NCI-H82 treated with DMSO at 0.1 percent for 48 hours (cell line): ENCODE measurements around the gene BCORL1.

Source experiments
- DNase-seq: peaks from one replicate; lab custom pipeline; 2025; ENCODE audit not compliant: unreplicated experiment; lab: John Stamatoyannopoulos, UW

Gene BCORL1

DNA sequence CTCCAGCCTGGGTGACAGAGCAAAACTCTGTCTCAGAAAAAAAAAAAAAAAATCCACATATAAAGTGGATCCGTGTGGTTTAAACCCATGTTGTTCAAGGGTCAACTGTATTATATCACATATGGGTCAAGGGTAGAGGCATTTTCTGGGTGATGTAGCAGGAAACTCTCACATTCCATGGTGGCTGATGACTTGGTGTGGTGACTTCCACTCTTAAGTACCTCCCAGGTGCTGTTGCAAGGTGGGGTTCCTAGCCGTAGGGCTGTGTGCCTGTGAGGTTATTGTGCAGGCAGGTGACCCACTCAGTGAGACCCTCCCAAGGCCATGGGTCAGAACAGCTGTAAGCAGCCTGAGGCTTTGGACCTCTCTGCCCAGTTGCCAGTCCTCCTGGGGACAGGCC is 110.8 kb downstream of the BCORL1 start:
- DNase-seq: no peak

DNA sequence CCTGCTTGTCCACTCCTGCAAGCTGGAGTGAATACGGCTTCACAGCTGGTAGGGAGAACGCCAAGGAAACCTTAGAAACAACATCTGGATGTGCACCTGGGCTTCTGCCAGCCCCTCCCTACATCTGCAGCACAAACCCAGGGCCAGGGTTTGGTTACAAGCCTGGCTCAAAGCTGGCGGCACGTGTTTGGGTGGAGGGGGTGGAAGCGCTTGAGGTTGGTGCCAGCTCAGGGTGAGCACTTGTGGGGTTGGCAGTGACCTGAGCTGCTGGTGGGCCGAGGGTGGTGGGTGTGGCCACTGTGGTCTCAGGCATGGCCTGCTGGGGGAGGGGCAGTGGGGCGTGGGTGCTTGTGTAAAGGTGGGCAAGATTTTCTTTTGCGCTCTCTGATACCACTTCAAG is 112.3 kb downstream of the BCORL1 start:
- no peak for DNase-seq

DNA sequence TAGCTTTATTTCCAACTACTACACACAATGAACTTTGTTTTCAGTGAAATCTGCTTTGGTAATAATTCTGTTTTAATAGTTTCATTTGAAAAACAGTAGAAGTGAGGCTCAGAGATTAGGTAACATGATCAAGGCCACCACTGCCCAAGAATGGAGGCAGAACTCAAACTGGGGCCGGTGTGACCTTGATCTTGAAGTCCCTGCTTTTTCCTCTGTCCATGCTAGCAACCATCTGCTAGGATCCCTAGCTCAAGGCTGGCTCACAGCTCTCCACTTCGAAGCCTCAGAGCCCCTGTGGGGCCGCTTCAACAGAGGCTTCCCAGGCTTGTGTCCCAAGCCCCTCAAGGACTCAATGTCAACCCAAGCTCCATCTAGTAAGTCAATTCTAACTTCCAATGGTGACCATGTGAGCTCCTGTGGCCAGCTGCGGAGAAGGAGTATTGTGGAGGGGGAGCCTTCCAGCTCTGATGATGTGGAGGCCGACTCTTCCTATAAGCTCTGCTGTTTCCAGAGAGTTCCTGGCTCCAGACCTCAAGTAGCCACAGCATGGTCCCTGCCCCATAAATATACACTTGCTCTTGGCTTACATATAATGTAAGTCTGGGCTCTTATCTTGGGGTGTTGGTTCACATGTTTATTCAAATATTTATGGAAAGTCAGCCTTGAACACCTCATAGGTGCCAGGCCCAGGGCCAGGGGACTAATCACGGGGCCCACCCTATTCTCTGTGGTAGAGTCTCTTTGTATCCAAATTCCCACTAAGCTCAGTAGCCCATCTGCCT is 113.0 kb downstream of the BCORL1 start:
- no peak for DNase-seq

DNA sequence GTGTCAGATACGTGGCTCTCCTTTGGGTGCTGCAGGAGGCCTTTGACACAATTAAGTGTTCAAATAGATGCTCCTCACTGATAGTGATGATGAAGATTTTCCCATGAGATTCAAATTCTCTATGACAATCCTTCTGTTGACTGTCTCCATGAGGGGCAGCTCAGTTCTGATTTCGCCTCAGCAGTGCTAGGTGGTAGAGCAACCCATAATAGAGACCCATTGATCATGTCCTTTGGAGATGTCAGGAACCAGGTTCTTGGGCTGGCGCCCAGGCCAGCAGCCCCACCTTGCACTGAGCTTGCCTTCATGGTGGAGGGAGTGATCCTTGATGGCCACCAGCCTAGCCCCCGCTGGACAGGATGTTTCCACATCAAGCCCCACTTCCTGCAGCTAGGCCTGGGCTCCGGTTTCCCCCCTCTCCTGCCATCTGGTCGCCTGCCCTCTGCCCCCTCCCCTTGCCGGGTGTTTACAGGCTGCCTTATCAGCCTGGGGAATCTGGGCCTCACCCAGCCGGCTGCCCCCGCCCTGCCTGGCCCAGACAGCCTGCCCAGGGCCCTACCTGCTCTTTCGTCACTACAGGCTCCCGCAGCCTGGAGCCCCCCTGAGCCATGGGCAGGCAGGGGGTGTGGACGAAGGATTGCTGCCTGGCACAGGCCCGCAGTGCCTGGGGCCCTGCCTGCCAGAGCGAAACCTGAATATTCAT is 115.2 kb downstream of the BCORL1 start:
- DNase-seq: peak; percentile 45

DNA sequence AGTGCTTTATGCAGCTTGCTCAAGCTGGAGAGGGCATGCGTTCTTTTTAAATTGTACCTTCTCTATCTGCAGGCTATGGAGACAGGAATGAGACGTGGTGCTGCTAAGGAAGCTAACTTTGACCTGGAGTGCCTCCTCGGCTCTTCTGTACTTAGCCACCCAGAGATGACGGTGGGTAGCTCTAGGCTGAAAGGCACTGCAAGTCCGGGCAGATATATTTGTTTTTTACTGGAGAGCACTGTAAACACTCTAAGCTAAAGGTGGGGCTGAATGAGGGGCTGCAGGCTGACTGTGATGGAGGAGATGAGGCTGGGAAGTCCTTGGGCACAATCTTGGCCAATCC is 115.7 kb downstream of the BCORL1 start:
- no peak for DNase-seq

DNA sequence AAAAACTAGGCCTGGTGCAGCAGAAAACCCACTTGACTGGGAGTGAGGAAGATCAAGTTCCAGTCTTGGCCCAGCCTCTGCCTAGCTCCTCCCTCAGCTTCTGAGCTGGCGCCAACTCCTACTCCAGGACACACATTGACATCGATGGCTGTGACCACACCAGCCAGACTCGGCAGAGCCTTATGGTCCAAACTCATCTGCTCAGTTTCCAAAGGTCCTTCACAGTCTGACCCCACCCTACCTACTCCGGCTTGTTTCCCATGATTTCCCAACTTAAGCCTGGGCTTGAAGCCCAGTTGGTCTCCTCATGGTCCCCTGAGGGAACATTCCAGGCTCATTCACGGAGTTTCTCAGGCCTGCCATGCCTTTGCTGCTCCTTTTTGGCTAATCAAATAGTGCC is 117.7 kb downstream of the BCORL1 start:
- DNase-seq: no peak

DNA sequence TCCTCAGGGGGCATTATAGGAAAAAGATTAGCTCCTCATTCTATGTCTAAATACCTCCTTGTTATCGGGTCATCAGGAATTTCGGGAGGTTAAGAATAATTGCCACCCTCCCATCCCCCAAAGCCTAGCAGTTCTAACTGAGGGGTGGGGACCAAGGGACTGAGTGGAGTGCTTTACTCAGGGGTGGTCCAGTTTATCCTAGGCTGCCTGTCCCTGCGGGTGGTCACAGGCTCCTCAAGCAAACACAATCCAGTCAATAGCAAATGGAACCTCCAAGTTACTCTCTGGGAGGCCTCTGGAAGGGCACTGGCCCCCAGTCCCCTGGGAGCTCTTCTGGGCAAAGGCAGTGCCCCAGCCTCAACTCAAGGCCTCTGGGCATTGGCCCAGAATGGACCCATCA is 121.2 kb downstream of the BCORL1 start:
- no peak for DNase-seq

DNA sequence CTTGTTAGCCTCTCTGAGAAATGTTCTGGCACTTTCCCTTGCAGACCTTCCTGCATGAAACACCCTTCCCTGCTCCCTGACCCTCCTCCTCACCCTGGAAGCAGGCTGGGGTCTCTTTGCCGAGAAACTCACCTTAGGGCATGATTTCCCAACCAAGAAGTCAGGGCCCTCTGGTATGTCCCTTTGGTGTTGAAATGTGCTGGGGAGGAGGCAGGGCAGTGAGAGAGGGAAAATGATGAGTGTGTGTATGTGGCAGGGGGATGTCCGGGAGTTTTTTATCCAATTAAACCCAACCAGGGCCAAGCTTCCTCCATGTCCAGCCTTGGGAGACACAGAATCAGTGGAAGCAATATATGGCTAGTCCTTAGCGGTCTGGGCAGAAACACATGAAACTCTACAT is 122.8 kb downstream of the BCORL1 start:
- DNase-seq: no peak

DNA sequence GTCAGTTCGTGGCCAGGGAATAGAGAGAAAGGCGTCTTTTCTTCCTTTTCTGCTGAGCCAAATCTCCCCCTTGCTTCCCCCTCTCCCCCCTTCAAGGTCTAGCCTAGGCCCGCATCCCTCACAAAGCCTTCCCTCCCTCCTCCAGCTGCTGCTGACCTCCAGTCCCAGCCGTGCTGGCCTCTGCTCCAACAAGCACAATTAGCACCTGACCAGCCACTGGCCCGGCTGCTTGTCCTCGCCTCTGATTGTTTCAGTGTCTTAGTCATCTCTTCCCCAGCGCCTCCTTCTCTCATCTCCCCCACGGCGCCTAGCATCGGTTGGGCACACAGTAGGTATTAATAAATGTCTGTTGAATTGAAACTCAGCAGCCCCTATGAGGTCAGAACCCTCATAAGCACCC is 123.6 kb downstream of the BCORL1 start:
- no peak for DNase-seq
